HG03439 (cell line): ENCODE results near the gene SLC41A3.

Experiments used
- ATAC-seq: cut with Tn5 transposase; IDR thresholded peaks from one replicate; pipeline ENCODE4 v1.9.1; 2021; ENCODE audit warnings: mild to moderate bottlenecking, moderate library complexity; ENCODE audit not compliant: unreplicated experiment

SLC41A3 gene

GRCh38 chr3:126083913-126084767, at the start of gene SLC41A3:
Gene SLC41A3, minus strand, starts transcription at chr3:126084124. Its CDS starts 15,905 bp downstream, at chr3:126068219.
- ATAC-seq: peak; percentile 93

DNA sequence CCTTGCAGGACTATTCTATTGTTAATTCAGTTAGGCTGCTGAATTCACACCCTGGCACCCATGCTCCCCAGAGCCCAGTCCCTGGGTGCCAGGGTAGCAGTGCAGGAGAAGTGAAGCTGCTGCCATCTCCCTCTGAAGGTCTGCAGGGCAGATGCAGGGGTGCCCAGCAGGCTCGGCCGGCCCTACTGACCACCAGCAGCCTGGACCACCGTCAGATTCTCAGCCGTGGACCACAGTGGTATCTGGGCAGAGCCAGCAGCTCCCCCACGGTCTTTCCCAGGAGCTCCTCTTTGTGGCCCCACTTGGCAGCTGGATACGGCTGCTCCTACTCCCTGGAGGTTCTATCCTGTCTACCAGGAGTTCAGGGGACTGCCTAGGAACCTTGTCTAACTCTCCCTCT, 49.7 kb upstream of the SLC41A3 start:
- no peak for ATAC-seq

GRCh38 chr3:126132751-126133511, 49.0 kb upstream of the SLC41A3 start:
- no peak for ATAC-seq

GRCh38 chr3:126131881-126132750, 48.2 kb upstream of the SLC41A3 start:
- ATAC-seq: no peak

DNA sequence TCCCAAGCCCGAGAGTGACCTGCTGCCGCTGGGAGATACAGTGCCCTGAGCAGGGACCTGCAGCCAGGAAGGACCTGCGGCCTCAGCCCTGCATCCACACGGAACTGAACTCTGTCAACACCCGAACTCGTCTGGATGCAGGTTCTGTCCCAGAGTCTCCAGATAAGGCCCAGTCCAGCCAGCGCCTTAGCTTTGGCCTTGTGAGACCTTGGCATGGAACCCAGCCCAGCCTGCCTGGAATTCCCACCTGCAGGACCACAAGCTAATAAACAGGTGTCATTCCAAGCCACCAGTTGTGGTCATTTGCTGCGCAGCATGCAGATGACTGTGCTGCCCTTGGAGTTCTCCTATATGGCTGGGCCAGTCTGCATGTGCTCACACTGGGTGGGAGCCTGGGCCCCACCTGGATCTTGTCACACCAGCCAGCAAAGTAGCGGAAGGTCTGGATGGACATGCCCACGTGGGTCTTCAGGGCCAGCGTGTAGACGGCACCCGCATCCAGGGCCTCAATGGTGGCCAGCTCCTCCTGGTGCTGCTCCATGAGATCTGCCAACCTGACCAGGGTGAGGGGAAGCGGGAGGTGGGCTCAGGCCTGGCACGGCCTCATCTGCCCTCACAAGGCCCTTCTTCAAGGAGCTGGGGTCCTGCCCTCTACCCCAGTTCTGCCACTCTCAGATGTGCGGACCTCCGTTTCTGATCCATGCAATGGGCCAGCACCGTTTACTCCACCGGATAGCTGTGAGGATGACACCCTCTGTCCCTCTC, 47.2 kb upstream of the SLC41A3 start:
- ATAC-seq: no peak

- no peak for ATAC-seq
These were observed 46.3 kb upstream of the SLC41A3 start for GRCh38 chr3:126130081-126130855.

DNA sequence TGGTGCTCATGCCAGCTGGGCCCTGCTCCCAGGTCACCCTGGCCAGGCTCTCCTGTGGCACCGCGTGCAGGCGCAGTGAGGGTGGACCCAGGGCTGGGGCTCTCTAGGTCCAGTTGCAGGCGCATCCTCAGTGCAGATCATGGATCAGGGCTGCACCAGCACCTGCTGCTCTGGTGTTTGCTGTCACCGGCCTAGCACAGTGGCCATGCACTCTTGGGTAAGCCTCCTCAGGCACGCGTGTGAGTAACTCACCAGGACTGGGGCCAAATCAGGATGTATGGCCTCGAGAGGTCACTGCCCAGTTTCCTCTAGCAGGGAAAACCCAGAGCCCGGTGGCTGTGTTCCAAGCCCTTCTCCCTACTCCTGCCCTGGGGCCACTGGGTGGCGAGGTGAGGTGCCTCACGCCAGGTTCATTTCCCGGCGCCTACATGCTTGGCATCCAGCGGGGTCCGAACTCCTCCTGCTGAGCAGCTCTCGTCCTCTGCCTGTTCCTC, 45.5 kb upstream of the SLC41A3 start:
- no peak for ATAC-seq

- no peak for ATAC-seq
These were observed 44.8 kb upstream of the SLC41A3 start for GRCh38 chr3:126128504-126129397.

DNA sequence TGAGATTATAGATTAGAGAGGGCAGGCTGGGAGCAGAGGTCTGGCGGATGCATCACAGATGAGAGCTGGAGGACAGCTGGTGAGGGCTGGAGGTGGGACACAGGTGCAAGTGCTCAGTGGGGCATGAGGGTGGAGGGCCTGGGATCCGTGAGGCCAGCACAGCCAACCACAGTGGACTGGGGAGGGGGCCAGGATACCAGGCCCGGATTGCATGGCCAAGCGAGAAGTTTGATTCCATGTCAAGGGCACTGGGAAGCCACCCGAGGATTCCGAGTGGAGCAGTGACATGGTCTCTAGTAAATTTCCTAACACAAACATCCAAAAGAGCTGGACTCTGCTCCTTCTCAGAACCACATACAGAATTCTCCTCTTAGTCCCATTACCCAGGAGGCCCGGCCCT, 44.0 kb upstream of the SLC41A3 start:
- no peak for ATAC-seq

DNA sequence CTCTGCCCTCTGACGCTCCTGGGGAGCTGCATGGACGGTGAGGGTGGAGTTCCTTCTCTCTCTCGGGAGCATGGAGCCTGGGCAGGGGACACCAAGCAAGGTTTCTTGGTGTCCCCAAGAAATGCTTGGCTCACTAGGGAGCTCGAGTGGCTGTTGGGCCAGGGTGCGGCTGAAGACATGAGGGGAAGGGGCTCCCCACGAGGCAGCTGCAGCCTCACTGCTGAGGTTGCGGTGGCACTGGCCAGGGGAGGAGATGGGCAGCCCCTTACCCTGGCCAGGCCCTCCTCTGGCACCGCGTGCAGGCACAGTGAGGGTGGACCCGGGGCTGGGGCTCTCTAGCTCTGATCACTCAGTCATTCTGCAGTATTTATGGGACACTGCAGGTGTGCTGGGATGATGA, 43.5 kb upstream of the SLC41A3 start:
- no peak for ATAC-seq

- no peak for ATAC-seq
These were observed 43.0 kb upstream of the SLC41A3 start for GRCh38 chr3:126126811-126127431.

DNA sequence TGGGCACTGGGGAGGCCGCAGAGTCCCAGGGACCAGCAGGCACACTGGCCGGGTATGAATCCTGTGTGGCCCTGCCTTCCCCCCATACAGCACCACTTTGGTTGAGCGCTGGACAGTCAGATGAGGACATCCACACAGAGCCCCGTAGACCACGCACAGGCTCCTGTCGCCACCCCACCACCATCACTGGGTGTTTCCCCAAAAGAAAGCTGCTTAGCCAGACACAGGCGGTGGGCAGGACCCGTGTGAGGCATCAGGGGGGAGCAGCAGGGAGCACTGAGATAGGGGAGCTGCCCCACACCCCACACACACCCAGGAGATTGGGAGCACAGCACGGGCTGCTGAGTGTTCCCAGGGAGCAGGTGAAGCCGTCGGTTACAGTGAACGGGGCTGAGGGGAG, 42.4 kb upstream of the SLC41A3 start:
- ATAC-seq: no peak

DNA sequence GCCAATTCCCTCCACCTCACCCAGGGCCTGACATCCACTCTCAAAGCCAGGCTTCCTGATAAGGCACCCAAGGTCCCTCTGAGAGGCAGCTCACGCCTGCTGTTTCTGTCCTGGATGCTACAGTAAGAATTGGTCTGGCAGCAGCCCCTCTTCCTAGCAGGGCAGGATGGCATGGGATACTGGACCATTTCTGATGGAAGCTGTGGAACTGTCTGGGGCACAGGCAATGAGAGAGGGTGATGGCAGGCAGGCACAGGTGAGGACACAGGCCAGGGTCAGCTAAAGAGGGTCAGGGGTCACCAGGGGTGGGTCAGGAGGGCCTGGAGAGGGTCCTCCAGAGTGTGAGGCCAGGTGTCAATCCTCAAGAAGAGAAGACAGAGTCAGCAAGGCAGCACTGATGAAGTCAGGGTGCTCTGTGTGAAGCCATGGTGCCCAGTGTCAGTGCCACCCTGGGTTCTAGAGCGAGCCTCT, 41.9 kb upstream of the SLC41A3 start:
- ATAC-seq: no peak

- no peak for ATAC-seq
These were observed 41.4 kb upstream of the SLC41A3 start for GRCh38 chr3:126125341-126125740.

- no peak for ATAC-seq
These were observed 41.0 kb upstream of the SLC41A3 start for GRCh38 chr3:126124896-126125295.

- no peak for ATAC-seq
These were observed 40.4 kb upstream of the SLC41A3 start for GRCh38 chr3:126124148-126124868.

GRCh38 chr3:126121632-126122031, 37.7 kb upstream of the SLC41A3 start:
- no peak for ATAC-seq
